OCI-LY7 (cell line): Measurements from ENCODE around the gene TJP2. TPM values are rescaled to one million over a fixed set of nuclear protein-coding genes. Genes with fewer than 3 reads are reported as not detected.

Experiments used
- BruUV-seq: library from RNA; stranded (reverse); fragments of 400-500 nt; replicated peaks from 2 replicates; lab custom pipeline; 2021; lab: Mats Ljungman, UMichigan
- CTCF ChIA-PET: fragments of 300-600 bp; sonication (Branson Sonifier 250); formaldehyde crosslinking; loops from one replicate; lab custom pipeline; 2022; ENCODE audit warnings: antibody characterized with exemption; ENCODE audit not compliant: unreplicated experiment; lab: Charles Lee
- POLR2A ChIA-PET: fragments of 300-600 bp; sonication (Branson Sonifier 250); formaldehyde crosslinking; loops from one replicate; lab custom pipeline; 2022; ENCODE audit warnings: antibody characterized with exemption; lab: Charles Lee
- DNase-seq: peaks from one replicate; pipeline ENCODE4 v3.0.0-alpha.2; 2015; ENCODE audit warnings: low spot score
- H2AFZ ChIP-seq: fragments of 200-600 bp; sonication (generic), shearing (Covaris generic); 2 replicates; pipeline ENCODE4 v1.6.1; 2014; ENCODE audit warnings: mild to moderate bottlenecking, antibody characterized with exemption, low read length, moderate library complexity
- H3K27ac ChIP-seq: fragments of 200-600 bp; sonication (generic); 2 replicates; pipeline ENCODE4 v1.5.1; 2014; ENCODE audit warnings: mixed run types, low read depth, mild to moderate bottlenecking, moderate library complexity, low read length, inconsistent platforms; ENCODE audit not compliant: poor library complexity, severe bottlenecking
- H3K36me3 ChIP-seq: fragments of 200-600 bp; sonication (generic); 2 replicates; pipeline ENCODE4 v1.6.1; 2014; ENCODE audit warnings: mild to moderate bottlenecking, antibody characterized with exemption, low read length, moderate library complexity, mixed read lengths; ENCODE audit not compliant: insufficient read depth
- H3K4me1 ChIP-seq: fragments of 200-600 bp; sonication (generic); 2 replicates; pipeline ENCODE4 v1.5.1; 2014; ENCODE audit warnings: mild to moderate bottlenecking, low read length; ENCODE audit not compliant: insufficient read depth, poor library complexity, severe bottlenecking
- H3K4me2 ChIP-seq: fragments of 200-600 bp; sonication (generic); 2 replicates; pipeline ENCODE4 v1.6.1; 2014; ENCODE audit warnings: mild to moderate bottlenecking, low read length
- H3K4me3 ChIP-seq: fragments of 200-600 bp; sonication (generic); 2 replicates; pipeline ENCODE4 v1.5.1; 2014; ENCODE audit warnings: mild to moderate bottlenecking, low read depth, low read length; ENCODE audit not compliant: poor library complexity, severe bottlenecking
- H3K79me2 ChIP-seq: fragments of 200-600 bp; sonication (generic); 2 replicates; pipeline ENCODE4 v1.6.1; 2016; ENCODE audit warnings: low read depth, mild to moderate bottlenecking, low read length, moderate library complexity, mixed read lengths; ENCODE audit not compliant: insufficient read depth
- H3K9me2 ChIP-seq: fragments of 200-600 bp; sonication (generic); 2 replicates; pipeline ENCODE4 v1.6.1; 2016; ENCODE audit warnings: mild to moderate bottlenecking, low read length, mixed read lengths; ENCODE audit not compliant: insufficient read depth
- H3K9me3 ChIP-seq: fragments of 200-600 bp; sonication (generic); 2 replicates; pipeline ENCODE4 v1.6.1; 2014; ENCODE audit warnings: mild to moderate bottlenecking, mixed run types, low read length, mixed read lengths
- H4K20me1 ChIP-seq: fragments of 200-600 bp; sonication (generic); 2 replicates; pipeline ENCODE4 v1.6.1; 2014; ENCODE audit warnings: mild to moderate bottlenecking, antibody characterized with exemption, low read length, moderate library complexity, mixed read lengths; ENCODE audit not compliant: insufficient read depth
- CTCF ChIP-seq: fragments of 200-600 bp; sonication (generic); conservative IDR thresholded peaks from 2 replicates; pipeline ENCODE4 v1.5.1; 2014; ENCODE audit warnings: mild to moderate bottlenecking, antibody characterized with exemption, low read length, moderate library complexity, mixed read lengths
- EZH2phosphoT487 ChIP-seq: fragments of 200-600 bp; sonication (generic); IDR thresholded peaks from 2 replicates; pipeline ENCODE4 v1.6.1; 2018; ENCODE audit warnings: low read depth, borderline replicate concordance, mild to moderate bottlenecking, mixed run types, antibody characterized with exemption, low read length, moderate library complexity, mixed read lengths
- intact Hi-C: fragments of 100-400 bp; cut with micrococcal nuclease; formaldehyde crosslinking; loops from one replicate; pipeline ENCODE4 v1.10.0; 2022; ENCODE audit not compliant: unreplicated experiment
- total RNA-seq, 2 experiments: library from RNA; depleted of rRNA in 1 of 2; stranded (reverse); fragments of >200 nt in 1 of 2; shearing (Covaris generic) in 1 of 2; gene quantifications; 2 replicates each; pipeline ENCODE4 v1.2.3, GENCODE V29; 2014 to 2022

TJP2 gene
- total RNA-seq, 2 experiments from 2014 or later: 15.1 to 18.0 TPM

GRCh38 chr9:69297300-69297980 is 123.4 kb downstream of the TJP2 start:
- Histone ChIP-seq H3K4me3 (no peak overlapping the region), H3K79me2 (no peaks in the 10 kb centered on the region), H3K4me2 (no peak overlapping the region), H4K20me1 (no peaks in the 10 kb centered on the region), H2AFZ (no peak overlapping the region), H3K4me1 (no peaks in the 10 kb centered on the region), H3K9me2 (no peaks in the 10 kb centered on the region), H3K36me3 (no peaks in the 10 kb centered on the region), H3K27ac (no peak overlapping the region), H3K9me3 (no peaks in the 10 kb centered on the region)
- CTCF ChIA-PET: no interaction called here
- no peak for TF ChIP-seq CTCF
- no peak for TF ChIP-seq EZH2phosphoT487
- BruUV-seq: no TSS peak
- no peak for DNase-seq
- POLR2A ChIA-PET: interaction anchor here (0.6 kb wide), 1 partner anchor 97 kb away, joined by 3 read pairs; no protein-coding TSS in a partner anchor
- intact Hi-C loops: no loop called here

DNA sequence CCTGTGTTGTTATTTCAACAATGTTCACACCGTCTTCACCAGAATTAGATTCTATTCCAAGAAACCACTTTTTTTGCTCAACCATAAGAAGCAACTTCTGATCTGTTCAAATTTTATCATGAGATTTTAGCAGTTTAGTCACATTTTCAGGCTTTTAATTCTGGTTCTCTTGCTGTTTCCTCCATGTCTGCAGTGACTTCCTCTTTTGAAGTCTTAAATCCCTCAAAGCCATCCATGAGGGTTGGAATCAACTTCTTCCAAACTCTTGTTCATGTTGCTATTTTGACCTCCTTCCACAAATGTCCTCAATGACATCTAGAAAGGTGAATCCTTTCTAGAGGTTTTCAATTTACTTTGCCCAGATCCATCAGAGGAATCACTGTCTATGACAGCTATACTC is 125.2 kb downstream of the TJP2 start:
- intact Hi-C loops: no loop called here
- Histone ChIP-seq H3K9me3 (no peaks in the 10 kb centered on the region), H3K9me2 (no peaks in the 10 kb centered on the region)

More for the DNA sequence above, 125.2 kb downstream of the TJP2 start:
- DNase-seq: no peak
- Histone ChIP-seq H3K36me3 (no peaks in the 10 kb centered on the region), H2AFZ (no peak overlapping the region), H3K4me2 (no peak overlapping the region), H3K4me3 (no peak overlapping the region), H4K20me1 (no peaks in the 10 kb centered on the region), H3K79me2 (no peaks in the 10 kb centered on the region), H3K4me1 (no peaks in the 10 kb centered on the region), H3K27ac (no peak overlapping the region)
- no peak for TF ChIP-seq CTCF
- no peak for TF ChIP-seq EZH2phosphoT487
- POLR2A ChIA-PET: no interaction called here
- CTCF ChIA-PET: no interaction called here
- no TSS peak for BruUV-seq
